Gastroesophageal sphincter (tissue), 3 donors: Measurements from ENCODE around the gene PPP1CB.

Experiments
- CTCF ChIP-seq, 4 experiments: fragments of 200-600 bp in 2 of 4; fragments of 450-650 bp in 2 of 4; sonication (generic) in 1 of 4; IDR thresholded peaks; one replicate each; pipeline ENCODE4 v1.5.1; 2017 to 2019; ENCODE audit warnings: antibody characterized with exemption in 4 of 4, mild to moderate bottlenecking in 2 of 4, moderate library complexity in 2 of 4
- POLR2A ChIP-seq, 2 donors: fragments of 450-650 bp; IDR thresholded peaks; one replicate each; pipeline ENCODE4 v1.6.1; 2017; ENCODE audit warnings: antibody characterized with exemption in 2 of 2, mild to moderate bottlenecking in 2 of 2, moderate library complexity in 1 of 2
- POLR2AphosphoS5 ChIP-seq: sonication (generic); formaldehyde crosslinking; IDR thresholded peaks from one replicate; pipeline ENCODE4 v1.6.1; 2017; ENCODE audit warnings: antibody characterized with exemption

GRCh38 chr2:28746429-28747111 lies 5.1 kb upstream of the PPP1CB start:
- TF ChIP-seq CTCF (IDR thresholded peaks at IDR 0.05) (no peak), POLR2A (IDR thresholded peaks at IDR 0.05) (no peak), POLR2AphosphoS5 (peak; percentile 41)
